HG03457 (cell line): Measurements from ENCODE around the gene NME2.
"Not testable (repeated sequence)": the region's sequence is repeated elsewhere in the genome, so short reads cannot be mapped to it uniquely, and the experiment has no call there.

Experiments
- ATAC-seq: cut with Tn5 transposase; IDR thresholded peaks from one replicate; pipeline ENCODE4 v1.9.1; 2021; ENCODE audit warnings: moderate number of reproducible peaks; ENCODE audit not compliant: unreplicated experiment

The NME2 gene

GRCh38 chr17:51152766-51153209 is 13.4 kb upstream of the NME2 start:
- ATAC-seq, result no peak

- peak; percentile 71 for ATAC-seq
Observed at GRCh38 chr17:51153210-51154072, 12.8 kb upstream of the NME2 start, which contains the start of gene NME1. NME1 (plus strand) TSS chr17:51153559; CDS start chr17:51155655, 2,096 bp downstream.

GRCh38 chr17:51154176-51154575 is 12.0 kb upstream of the NME2 start:
- ATAC-seq, result no peak

GRCh38 chr17:51155416-51155815 is 10.8 kb upstream of the NME2 start:
- ATAC-seq, result no peak

DNA sequence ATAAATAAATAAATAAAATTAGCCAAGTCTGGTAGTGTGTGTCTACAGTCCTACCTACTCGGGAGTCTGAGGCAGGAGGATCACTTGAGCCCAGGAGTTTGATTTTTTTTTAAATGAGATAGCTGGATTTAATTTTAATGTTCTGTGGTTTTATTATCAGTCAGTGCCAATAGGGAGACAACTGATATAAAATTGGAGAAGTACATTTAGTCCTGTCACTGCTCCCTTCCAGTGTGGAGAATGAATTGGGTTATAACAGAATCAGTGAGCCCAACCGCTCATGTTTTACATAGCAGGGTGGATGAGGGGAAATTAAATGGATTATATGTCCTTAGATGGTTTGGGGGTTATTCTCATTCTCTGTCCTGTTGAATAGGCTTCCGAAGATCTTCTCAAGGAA is 6.6 kb upstream of the NME2 start:
- no peak for ATAC-seq

GRCh38 chr17:51161541-51161940 is 4.7 kb upstream of the NME2 start:
- ATAC-seq, result no peak

- no peak for ATAC-seq
Observed at GRCh38 chr17:51164911-51165679, 1.1 kb upstream of the NME2 start.

GRCh38 chr17:51165680-51166197 is 472 bp upstream of the NME2 start:
- peak; percentile 15 for ATAC-seq

DNA sequence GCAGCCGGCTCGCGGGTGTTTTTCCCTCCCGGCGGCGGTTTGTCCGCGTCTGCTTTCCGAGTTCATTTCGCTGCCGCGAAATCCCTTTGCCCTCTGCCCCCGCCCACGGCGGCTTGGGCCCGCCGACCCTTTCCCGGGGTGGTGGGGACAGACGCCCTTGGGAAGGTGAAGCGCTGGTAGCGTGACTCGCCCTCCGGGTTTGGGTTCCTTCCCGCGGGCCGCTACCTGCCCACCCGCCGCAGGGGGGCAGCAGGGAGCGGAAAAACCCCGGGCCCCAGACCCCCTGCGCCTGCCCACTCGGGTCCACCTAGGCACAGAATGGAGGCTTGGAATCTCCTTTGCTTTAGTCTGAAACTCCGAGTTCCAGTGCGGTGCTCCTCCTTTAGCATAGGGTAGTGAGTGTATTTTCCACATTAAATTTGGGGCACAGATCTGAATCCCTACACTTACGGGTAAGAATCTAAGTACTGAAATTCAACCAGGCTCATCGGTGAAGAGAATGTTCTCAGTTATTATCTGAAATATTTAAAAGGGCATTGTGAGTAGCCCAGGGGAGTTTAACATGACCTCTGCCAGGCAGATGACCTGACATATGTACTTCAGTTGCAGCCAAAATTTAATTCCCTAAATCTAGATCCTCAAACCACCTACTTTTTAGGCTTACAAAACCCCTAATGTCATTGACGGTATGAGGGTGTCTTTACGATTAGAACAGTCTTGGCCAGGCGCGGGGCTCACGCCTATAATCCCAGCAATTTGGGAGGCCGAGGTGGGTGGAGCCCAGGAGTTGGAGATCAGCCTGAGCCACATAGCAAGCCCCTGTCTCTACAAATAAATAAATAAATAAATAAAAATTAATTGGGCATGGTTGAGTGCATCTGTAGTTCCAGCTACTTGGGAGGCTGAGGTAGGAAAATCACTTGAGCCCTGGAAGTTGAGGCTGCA is 1.0 kb downstream of the NME2 start:
- ATAC-seq, result peak; percentile 39

DNA sequence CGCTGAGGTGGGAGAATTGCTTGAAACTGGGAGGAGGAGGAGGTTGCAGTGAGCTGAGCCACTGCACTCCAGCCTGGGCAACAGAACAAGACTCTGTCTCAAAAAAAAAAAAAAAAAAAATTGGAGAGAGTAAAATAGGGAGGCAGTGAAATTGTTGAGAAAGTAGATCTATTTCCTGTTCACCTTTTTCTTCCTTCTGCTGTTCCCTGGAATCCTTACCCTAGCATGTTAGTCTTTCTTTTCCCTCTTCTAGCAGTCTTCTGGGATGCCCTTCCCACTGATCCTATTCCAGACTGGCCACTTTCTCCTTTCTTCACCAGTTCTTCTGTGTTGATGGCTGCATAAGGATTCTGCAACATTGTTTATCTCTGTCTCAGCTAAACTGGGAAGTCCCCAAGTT is 3.1 kb downstream of the NME2 start:
- ATAC-seq, result no peak

- ATAC-seq, result no peak
Observed at GRCh38 chr17:51170736-51171135, 4.5 kb downstream of the NME2 start.

- ATAC-seq, result not testable (repeated sequence)
Observed at GRCh38 chr17:51172030-51172429, 5.8 kb downstream of the NME2 start.

- no peak for ATAC-seq
Observed at GRCh38 chr17:51180486-51180885, 14.3 kb downstream of the NME2 start.

DNA sequence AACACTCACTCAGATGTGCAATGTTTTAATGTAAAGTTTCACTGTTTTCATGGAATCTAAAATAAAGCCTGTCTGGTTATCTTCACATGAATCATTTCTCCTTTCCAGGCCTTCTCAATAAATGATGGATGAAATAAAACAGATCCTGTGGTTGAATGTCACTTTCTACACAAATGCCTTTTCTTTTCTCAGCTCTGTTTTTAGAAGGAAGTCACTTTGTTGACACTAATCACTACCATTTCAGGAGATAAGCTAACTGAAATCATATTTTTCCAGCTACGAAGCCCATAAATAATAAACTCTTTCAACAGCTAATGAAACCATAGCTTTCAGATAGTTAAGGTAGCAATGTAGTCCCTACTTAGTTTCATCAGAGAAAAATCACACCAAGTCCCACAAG is 17.9 kb downstream of the NME2 start:
- ATAC-seq, result no peak

GRCh38 chr17:51185763-51186332 is 19.6 kb downstream of the NME2 start:
- no peak for ATAC-seq

GRCh38 chr17:51188271-51188833 is 22.1 kb downstream of the NME2 start:
- no peak for ATAC-seq

DNA sequence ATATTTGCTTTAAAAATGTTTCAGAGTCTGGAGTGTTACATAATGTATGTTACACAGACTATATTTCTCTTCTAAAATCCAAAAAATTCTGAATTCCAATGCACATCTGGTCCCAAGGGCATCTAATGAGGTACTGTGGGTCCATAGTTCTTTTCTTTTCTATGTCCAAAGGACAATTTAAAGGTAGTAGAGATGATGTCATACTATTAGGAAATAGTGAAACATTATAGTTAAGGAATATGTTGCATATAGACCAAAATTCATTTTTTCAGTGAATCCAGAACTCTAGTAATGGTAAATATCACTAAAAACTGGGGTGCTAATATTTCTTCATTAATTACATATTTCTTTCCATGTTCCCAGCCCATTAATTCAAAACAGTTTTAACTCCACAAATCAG is 23.0 kb downstream of the NME2 start:
- no peak for ATAC-seq

- no peak for ATAC-seq
Observed at GRCh38 chr17:51189628-51190027, 23.4 kb downstream of the NME2 start.

DNA sequence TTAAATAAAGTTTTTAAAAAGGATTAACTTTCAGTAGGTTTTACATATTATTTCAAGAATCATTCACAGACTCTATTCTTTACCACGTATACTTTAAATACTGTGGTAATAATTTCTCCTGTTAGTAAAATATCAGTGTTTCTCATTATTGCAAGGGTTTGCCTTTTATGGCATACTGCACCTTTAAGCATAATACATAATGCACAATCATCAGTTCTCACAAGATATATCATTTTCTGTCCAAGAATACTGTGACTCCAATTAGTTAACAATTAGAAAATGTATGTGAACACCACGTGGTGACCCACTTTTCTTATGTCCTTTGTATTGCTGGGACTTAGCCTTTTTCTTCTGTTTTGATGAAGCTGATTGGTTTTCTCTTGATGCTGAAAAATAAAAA is 25.7 kb downstream of the NME2 start:
- no peak for ATAC-seq

GRCh38 chr17:51197754-51198153 is 31.5 kb downstream of the NME2 start:
- ATAC-seq, result no peak
